Measurements from ENCODE around the gene FHAD1.

DNA sequence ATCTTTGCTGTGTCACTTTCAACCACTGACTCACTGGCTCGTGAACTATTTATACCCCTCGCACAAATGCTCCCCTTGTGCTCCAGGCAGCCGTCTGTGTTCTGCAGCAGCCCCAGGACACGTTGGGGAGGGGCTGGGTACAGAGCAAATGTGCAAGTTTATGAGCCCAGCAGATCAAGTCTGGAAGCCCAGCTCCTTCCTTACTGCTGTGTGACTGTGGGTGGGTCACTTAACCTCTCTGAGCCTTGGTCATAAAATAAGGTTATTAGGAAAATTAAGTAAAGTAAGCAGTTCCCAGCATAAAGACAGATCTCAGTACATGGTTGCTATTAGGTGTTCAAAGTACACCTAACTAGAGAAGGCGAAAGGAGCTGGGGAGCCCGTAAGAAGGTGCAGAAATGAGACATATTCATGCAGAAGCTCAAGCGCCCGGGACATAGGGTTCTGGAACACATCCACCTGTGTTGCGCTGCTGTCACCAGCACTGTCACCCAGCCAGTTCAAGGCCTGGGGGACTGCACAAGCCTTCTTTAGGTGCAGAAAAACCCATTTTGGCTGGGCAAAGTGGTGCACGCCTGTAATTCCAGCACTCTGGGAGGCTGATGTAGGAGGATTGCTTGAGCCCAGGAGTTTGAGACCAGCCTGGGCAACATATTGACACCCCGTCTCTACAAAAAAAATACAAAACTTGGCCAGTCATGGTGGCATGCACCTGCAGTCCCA is 176.5 kb downstream of the FHAD1 start:
- no peak for TF ChIP-seq POLR2A (IDR thresholded peaks at IDR 0.05; ENCODE audit: extremely low read depth, insufficient read length)
- TF ChIP-seq, protein P1, sequence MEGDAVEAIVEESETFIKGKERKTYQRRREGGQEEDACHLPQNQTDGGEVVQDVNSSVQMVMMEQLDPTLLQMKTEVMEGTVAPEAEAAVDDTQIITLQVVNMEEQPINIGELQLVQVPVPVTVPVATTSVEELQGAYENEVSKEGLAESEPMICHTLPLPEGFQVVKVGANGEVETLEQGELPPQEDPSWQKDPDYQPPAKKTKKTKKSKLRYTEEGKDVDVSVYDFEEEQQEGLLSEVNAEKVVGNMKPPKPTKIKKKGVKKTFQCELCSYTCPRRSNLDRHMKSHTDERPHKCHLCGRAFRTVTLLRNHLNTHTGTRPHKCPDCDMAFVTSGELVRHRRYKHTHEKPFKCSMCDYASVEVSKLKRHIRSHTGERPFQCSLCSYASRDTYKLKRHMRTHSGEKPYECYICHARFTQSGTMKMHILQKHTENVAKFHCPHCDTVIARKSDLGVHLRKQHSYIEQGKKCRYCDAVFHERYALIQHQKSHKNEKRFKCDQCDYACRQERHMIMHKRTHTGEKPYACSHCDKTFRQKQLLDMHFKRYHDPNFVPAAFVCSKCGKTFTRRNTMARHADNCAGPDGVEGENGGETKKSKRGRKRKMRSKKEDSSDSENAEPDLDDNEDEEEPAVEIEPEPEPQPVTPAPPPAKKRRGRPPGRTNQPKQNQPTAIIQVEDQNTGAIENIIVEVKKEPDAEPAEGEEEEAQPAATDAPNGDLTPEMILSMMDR (IDR thresholded peaks at IDR 0.05; ENCODE audit: low read depth, low read length): no peak
